ENCODE measurements around the gene GUCA1A. TPM values are rescaled to one million over a fixed set of nuclear protein-coding genes. Genes with fewer than 3 reads are reported as not detected.

The GUCA1A gene
- 0.16 and 0.18 TPM in 2 replicates for total RNA-seq

DNA sequence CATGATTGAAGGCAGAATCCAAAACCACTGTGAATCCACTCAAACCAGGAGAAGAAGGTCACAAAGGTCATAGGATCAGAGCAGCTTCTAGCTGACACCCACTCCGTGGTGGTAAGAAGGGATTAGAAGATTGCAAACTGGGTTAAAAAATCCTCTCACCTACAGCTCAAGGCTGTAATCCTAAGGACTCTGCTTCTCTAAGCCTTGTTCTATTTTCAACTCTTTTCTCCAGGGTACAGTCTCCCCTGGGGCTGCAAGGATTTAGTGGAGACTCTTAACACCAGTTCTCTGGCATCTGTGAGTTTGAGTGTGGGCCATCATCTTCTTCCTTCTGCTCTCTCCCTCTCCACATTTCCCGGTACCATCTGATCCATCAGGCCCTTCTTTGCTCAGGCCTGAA is at the start of gene GUCA1A:
GUCA1A (plus strand) TSS at position 264 of the 400 bp plus-strand sequence. CDS start 250 bp downstream, outside the sequence.
- H3K4me1 Mint-ChIP-seq (ENCODE audit: low read depth): peaks cover 2% of the 10 kb centered on the region
- intact Hi-C loops (cut with micrococcal nuclease): no loop called here
- H3K4me3 Mint-ChIP-seq (ENCODE audit: low read depth): no peak within 1 kb of the TSS
- H3K27me3 Mint-ChIP-seq (ENCODE audit: low read depth): peaks cover 3% of the 10 kb centered on the region
- DNase-seq (ENCODE audit: low spot score): no peak
- no peak within 1 kb of the TSS for H3K27ac Mint-ChIP-seq
- no peaks in the 10 kb centered on the region for H3K9me3 Mint-ChIP-seq
- H3K36me3 Mint-ChIP-seq (ENCODE audit: low read depth): no peaks in the 10 kb centered on the region

DNA sequence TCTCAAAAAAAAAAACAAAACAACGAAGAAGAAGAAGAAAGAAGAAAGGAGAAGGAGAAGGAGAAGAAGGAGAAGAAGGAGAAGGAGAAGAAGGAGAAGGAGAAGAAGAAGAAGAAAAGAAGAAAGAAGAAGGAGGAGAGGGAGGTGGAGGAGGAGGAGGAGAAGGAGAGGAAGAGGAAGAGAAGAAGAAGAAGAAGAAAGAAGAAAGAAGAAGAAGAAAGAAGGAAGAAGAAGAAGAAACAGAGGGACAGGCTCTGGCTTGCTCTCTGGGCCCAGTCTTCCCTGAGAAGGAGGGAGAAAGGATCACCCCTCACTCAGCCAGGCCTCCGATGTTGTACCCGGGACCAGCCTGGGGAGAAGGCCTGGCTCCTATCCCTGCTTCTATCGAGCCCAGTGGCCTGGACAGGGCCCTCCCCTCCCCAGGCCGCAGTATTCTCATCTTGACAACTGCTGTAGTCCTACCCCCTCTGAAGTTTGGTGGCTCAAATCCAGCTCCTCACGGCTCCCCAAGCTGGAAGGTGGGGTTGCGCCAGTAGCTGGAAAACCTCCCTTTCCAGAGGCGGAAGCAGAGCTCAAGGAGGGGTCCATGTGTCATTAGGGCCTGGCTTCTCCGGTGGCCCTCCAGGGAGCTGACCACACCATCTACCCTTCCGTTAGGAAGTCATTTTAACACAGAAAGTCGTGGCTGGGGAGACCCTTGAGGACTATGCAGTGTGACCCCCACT is 49.6 kb upstream of the GUCA1A start:
- intact Hi-C loops (cut with micrococcal nuclease): no loop called here
- Mint-ChIP-seq H3K36me3 (ENCODE audit: low read depth) (no peaks in the 10 kb centered on the region), H3K4me1 (ENCODE audit: low read depth) (no peaks in the 10 kb centered on the region), H3K27me3 (ENCODE audit: low read depth) (no peaks in the 10 kb centered on the region), H3K4me3 (ENCODE audit: low read depth) (no peak overlapping the region), H3K27ac (no peak overlapping the region), H3K9me3 (no peaks in the 10 kb centered on the region)
- no peak for DNase-seq (ENCODE audit: low spot score)

DNA sequence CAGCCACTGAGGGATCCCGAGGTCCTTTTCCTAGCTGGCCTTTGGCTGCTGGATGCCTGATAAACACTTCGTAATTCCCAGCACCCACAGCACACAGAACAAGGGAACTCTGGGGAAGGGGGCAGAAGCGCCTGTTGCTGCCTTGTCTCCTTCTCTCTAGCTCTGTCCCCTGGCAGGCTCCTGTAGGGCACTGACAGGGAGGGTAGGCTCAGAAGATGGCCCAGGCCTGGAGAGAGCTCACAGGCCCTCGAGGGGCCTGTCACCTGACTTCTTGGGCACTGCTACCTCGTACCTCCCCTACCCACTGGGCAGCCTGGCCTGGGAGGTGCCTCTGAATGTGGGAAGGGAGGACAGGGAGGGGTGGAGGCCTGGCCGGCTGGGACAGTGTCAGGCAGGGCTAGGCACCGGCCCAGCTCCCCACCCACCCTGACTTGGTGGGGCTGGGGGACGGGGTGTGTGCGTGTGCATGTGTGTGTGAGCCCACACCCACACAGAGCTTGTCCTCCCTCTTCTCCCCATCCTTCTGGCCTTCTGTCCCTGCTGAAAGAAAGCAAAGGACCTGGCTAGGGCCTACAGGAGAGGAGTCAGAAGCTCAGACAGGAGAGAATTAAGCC is 48.8 kb upstream of the GUCA1A start:
- Mint-ChIP-seq H3K4me3 (ENCODE audit: low read depth) (no peak overlapping the region), H3K36me3 (ENCODE audit: low read depth) (no peaks in the 10 kb centered on the region), H3K9me3 (no peaks in the 10 kb centered on the region), H3K27ac (no peak overlapping the region), H3K4me1 (ENCODE audit: low read depth) (no peaks in the 10 kb centered on the region), H3K27me3 (ENCODE audit: low read depth) (no peaks in the 10 kb centered on the region)
- intact Hi-C loops (cut with micrococcal nuclease): no loop called here
- DNase-seq (ENCODE audit: low spot score): no peak

DNA sequence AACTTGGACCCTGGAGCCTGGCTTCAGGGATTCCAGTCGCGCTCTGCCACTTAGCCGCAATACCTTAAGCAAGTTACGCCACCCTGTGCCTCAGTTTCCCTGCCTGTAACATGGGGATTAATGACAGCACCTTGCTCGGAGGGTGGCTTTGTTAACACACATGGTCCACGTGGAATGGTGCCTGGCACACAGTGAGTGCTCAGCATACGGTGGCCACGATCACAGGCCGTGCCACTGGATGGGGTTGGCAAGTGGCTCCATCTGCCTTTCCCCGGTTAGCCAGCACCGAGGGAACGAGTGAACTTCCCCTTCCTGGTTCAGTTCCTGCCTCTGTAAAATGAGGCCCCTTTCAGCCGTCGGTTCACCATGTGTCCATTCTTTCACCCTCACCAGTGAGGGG is 47.9 kb upstream of the GUCA1A start:
- H3K4me1 Mint-ChIP-seq (ENCODE audit: low read depth): no peaks in the 10 kb centered on the region
- H3K27me3 Mint-ChIP-seq (ENCODE audit: low read depth): no peaks in the 10 kb centered on the region
- DNase-seq (ENCODE audit: low spot score): no peak
- H3K9me3 Mint-ChIP-seq: no peaks in the 10 kb centered on the region
- no peak overlapping the region for H3K4me3 Mint-ChIP-seq (ENCODE audit: low read depth)
- intact Hi-C loops (cut with micrococcal nuclease): no loop called here
- no peak overlapping the region for H3K27ac Mint-ChIP-seq
- H3K36me3 Mint-ChIP-seq (ENCODE audit: low read depth): no peaks in the 10 kb centered on the region

- H3K36me3 Mint-ChIP-seq (ENCODE audit: low read depth): no peaks in the 10 kb centered on the region
- DNase-seq (ENCODE audit: low spot score): no peak
- no peak overlapping the region for H3K27ac Mint-ChIP-seq
- no peaks in the 10 kb centered on the region for H3K4me1 Mint-ChIP-seq (ENCODE audit: low read depth)
- intact Hi-C loops (cut with micrococcal nuclease): no loop called here
- H3K9me3 Mint-ChIP-seq: no peaks in the 10 kb centered on the region
- H3K4me3 Mint-ChIP-seq (ENCODE audit: low read depth): no peak overlapping the region
- no peaks in the 10 kb centered on the region for H3K27me3 Mint-ChIP-seq (ENCODE audit: low read depth)
Measured at GRCh38 chr6:42125663-42126062, 47.5 kb upstream of the GUCA1A start.

- Mint-ChIP-seq H3K27ac (no peak overlapping the region), H3K27me3 (ENCODE audit: low read depth) (no peaks in the 10 kb centered on the region), H3K4me3 (ENCODE audit: low read depth) (no peak overlapping the region), H3K4me1 (ENCODE audit: low read depth) (no peaks in the 10 kb centered on the region), H3K36me3 (ENCODE audit: low read depth) (no peaks in the 10 kb centered on the region), H3K9me3 (no peaks in the 10 kb centered on the region)
- DNase-seq (ENCODE audit: low spot score): no peak
- intact Hi-C loops (cut with micrococcal nuclease): no loop called here
Measured at GRCh38 chr6:42128460-42129359, 44.5 kb upstream of the GUCA1A start.

DNA sequence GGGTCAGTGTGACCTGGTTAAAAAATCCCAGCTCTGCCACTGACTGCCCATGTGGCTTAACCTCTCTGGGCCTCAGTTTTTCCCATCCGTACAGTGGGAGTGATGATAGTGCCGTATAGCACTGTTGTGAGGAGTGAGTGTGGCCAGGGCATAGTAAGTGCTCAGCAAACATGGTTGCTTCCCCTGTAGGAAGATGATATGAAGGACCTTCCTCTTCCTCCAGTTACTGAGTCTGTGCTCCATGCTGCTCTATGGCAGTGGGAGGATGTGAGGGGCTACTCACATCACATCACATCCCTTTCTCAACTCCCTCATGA is 43.8 kb upstream of the GUCA1A start:
- no peaks in the 10 kb centered on the region for H3K9me3 Mint-ChIP-seq
- intact Hi-C loops (cut with micrococcal nuclease): no loop called here
- no peaks in the 10 kb centered on the region for H3K4me1 Mint-ChIP-seq (ENCODE audit: low read depth)

DNA sequence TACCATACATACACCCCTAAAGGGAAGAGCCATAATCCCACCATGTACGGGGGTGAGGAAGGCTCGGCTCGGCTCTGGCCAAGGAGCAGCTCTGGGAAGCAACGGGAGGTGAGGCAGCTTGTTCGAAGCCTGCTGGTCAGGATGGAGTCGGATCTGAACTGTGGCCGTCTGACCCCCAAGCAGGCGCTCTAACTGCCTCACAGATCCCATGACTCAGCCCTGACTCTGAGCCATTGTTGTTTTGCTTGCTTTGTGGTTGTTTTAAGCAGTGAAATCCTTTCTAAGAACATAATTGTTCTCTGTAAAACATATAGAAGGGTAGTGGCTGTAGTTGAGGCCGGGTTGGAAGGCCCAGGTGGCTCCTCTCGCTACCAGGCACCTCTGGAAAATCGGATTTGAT is 41.6 kb upstream of the GUCA1A start:
- intact Hi-C loops (cut with micrococcal nuclease): no loop called here
- H3K4me1 Mint-ChIP-seq (ENCODE audit: low read depth): peaks cover 3% of the 10 kb centered on the region
- no peak overlapping the region for H3K4me3 Mint-ChIP-seq (ENCODE audit: low read depth)
- H3K27me3 Mint-ChIP-seq (ENCODE audit: low read depth): no peaks in the 10 kb centered on the region
- no peak overlapping the region for H3K27ac Mint-ChIP-seq
- no peaks in the 10 kb centered on the region for H3K36me3 Mint-ChIP-seq (ENCODE audit: low read depth)
- DNase-seq (ENCODE audit: low spot score): no peak
- no peaks in the 10 kb centered on the region for H3K9me3 Mint-ChIP-seq

More for the DNA sequence above, 43.8 kb upstream of the GUCA1A start:
- Mint-ChIP-seq H3K27ac (no peak overlapping the region), H3K4me3 (ENCODE audit: low read depth) (no peak overlapping the region), H3K27me3 (ENCODE audit: low read depth) (no peaks in the 10 kb centered on the region), H3K36me3 (ENCODE audit: low read depth) (no peaks in the 10 kb centered on the region)
- no peak for DNase-seq (ENCODE audit: low spot score)

DNA sequence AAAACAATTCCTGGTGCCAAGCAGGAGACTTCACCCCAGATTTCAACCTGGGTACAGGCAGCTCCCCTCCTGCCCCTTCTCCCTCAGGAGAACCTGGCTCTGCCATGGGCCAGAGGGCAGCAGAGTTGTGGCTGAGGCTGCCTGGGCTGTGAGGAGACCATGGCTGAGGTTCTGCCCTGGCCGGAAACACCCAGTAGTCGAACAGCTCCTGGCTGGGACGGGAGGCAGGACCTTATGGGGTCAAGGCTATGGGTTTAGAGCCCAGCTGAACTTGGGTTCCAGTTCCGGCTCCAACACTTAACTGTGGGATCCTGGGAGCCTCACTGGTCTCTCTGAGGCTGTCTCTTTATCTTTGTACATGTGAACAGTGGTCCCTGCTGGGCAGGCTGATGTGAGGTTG is 39.2 kb upstream of the GUCA1A start:
- intact Hi-C loops (cut with micrococcal nuclease): no loop called here
- no peak overlapping the region for H3K4me3 Mint-ChIP-seq (ENCODE audit: low read depth)
- H3K4me1 Mint-ChIP-seq (ENCODE audit: low read depth): peaks cover 6% of the 10 kb centered on the region
- DNase-seq (ENCODE audit: low spot score): no peak
- no peaks in the 10 kb centered on the region for H3K27me3 Mint-ChIP-seq (ENCODE audit: low read depth)
- H3K36me3 Mint-ChIP-seq (ENCODE audit: low read depth): no peaks in the 10 kb centered on the region
- H3K27ac Mint-ChIP-seq: no peak overlapping the region
- no peaks in the 10 kb centered on the region for H3K9me3 Mint-ChIP-seq

- no peak overlapping the region for H3K4me3 Mint-ChIP-seq (ENCODE audit: low read depth)
- H3K36me3 Mint-ChIP-seq (ENCODE audit: low read depth): no peaks in the 10 kb centered on the region
- peaks cover 6% of the 10 kb centered on the region for H3K4me1 Mint-ChIP-seq (ENCODE audit: low read depth)
- no peak overlapping the region for H3K27ac Mint-ChIP-seq
- H3K27me3 Mint-ChIP-seq (ENCODE audit: low read depth): peaks cover 6% of the 10 kb centered on the region
- intact Hi-C loops (cut with micrococcal nuclease): no loop called here
- H3K9me3 Mint-ChIP-seq: no peaks in the 10 kb centered on the region
- no peak for DNase-seq (ENCODE audit: low spot score)
Measured at GRCh38 chr6:42135161-42135560, 38.0 kb upstream of the GUCA1A start.

GRCh38 chr6:42135722-42136121 is 37.4 kb upstream of the GUCA1A start:
- H3K27ac Mint-ChIP-seq: no peak overlapping the region
- no peaks in the 10 kb centered on the region for H3K9me3 Mint-ChIP-seq
- H3K4me3 Mint-ChIP-seq (ENCODE audit: low read depth): no peak overlapping the region
- intact Hi-C loops (cut with micrococcal nuclease): no loop called here
- H3K36me3 Mint-ChIP-seq (ENCODE audit: low read depth): no peaks in the 10 kb centered on the region
- H3K27me3 Mint-ChIP-seq (ENCODE audit: low read depth): peaks cover 11% of the 10 kb centered on the region
- no peak for DNase-seq (ENCODE audit: low spot score)
- peaks cover 6% of the 10 kb centered on the region for H3K4me1 Mint-ChIP-seq (ENCODE audit: low read depth)

DNA sequence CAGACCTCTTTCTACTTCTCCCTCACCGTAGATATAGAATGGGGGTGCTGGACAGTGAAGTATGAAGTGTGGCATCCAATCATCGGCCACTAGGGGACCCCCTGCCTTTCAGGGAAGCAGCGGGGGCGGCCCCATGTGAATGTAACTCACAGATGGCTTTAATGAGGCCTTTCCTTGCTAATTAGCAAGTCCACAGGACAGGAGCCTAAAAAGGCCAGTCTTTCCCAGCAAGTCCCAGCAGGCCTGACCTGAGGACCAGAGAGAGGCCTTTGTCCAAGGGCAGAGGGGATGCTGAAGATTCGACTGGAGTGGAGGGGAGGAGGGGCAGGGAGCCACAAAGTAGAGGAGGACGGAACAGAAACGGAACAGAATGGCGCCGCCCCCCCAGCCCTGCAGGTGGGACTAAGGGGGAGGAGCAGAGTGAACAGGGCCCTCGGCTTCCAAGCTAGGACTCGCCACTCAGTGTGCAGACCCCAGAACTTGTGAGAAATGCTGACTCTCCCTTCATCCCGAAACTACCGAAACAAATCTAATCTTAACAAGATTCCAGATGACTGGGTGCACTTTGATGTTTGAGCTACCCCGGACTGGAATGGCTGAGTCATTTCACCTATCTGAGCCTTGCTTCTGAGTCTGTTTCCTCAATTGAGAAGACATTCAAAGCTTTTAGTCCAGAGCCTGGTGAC is 36.5 kb upstream of the GUCA1A start:
- Mint-ChIP-seq H3K4me1 (ENCODE audit: low read depth) (peaks cover 6% of the 10 kb centered on the region), H3K27me3 (ENCODE audit: low read depth) (peaks cover 20% of the 10 kb centered on the region), H3K27ac (no peak overlapping the region), H3K4me3 (ENCODE audit: low read depth) (no peak overlapping the region), H3K9me3 (no peaks in the 10 kb centered on the region), H3K36me3 (ENCODE audit: low read depth) (no peaks in the 10 kb centered on the region)
- no peak for DNase-seq (ENCODE audit: low spot score)
- intact Hi-C loops (cut with micrococcal nuclease): no loop called here
